ENCODE results near the gene KLHL18. TPM values are rescaled to one million over a fixed set of nuclear protein-coding genes. Genes with fewer than 3 reads are reported as not detected.

The KLHL18 gene
- total and polyA plus RNA-seq, 2 of the 4 experiments (the other 2 are of a cell fraction): 29.1 to 76.2 TPM

DNA sequence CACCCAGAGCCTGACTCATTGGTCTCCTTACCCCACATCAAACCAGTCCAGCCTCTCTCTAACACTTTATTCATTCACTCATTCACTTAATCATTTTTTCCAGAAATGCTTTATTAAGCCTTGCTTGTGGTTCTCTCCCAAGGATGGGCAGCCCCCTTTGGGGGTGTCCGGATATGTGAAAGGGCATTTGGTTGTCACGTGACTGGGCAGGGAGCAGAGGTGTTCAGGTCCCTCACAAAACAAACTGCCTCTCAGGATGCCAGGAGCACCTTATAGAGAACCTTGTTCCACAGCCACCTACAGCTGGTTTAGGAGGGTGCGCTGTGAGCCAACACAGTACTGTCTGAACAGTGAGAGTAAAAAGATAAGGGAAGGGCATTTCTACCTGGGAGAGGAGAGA is 72.3 kb downstream of the KLHL18 start:
- Histone ChIP-seq H3K27me3 (ENCODE audit: control insufficient read depth, insufficient read depth, low read length) (no peaks in the 10 kb centered on the region), H3K4me2 (ENCODE audit: low read depth, low read length) (no peak overlapping the region), H3K4me3 (ENCODE audit: insufficient read depth, low read depth, low read length) (no peak overlapping the region), H3K36me3 (ENCODE audit: control insufficient read depth, insufficient read depth, low read length) (no peaks in the 10 kb centered on the region), H3K27ac (ENCODE audit: insufficient read depth, low read length) (no peak overlapping the region), H4K5ac (ENCODE audit: low read depth, low read length) (no peak overlapping the region), H3K9me3 (ENCODE audit: control insufficient read depth, insufficient read depth, low read length) (peaks cover 17% of the 10 kb centered on the region), H3K56ac (ENCODE audit: extremely low read depth, insufficient read depth, low read length) (no peak overlapping the region), H3K9me1 (ENCODE audit: insufficient read depth, low read length) (no peaks in the 10 kb centered on the region), H4K8ac (ENCODE audit: low read depth in 2 of 2, low read length in 2 of 2) (no peak overlapping the region), H2AK5ac (ENCODE audit: low read depth, low read length) (no peak overlapping the region), H3K4me1 (ENCODE audit: control insufficient read depth, insufficient read depth, low read length) (no peaks in the 10 kb centered on the region), H2BK15ac (ENCODE audit: low read depth, low read length) (no peak overlapping the region), H2BK120ac (ENCODE audit: low read depth, low read length) (no peak overlapping the region), H3K18ac (ENCODE audit: low read depth, low read length) (no peak overlapping the region), H4K20me1 (ENCODE audit: insufficient read depth, low read length) (no peaks in the 10 kb centered on the region), H3K79me1 (ENCODE audit: low read depth in 1 of 2, low read length in 2 of 2) (no peaks in the 10 kb centered on the region), H2AFZ (replicated peaks; ENCODE audit: low read length, poor library complexity) (no peak overlapping the region), H3K9ac (ENCODE audit: low read depth, low read length) (no peak overlapping the region), H3K4ac (ENCODE audit: low read depth, low read length) (no peak overlapping the region), H2BK20ac (ENCODE audit: low read depth, low read length) (no peak overlapping the region), H2BK5ac (ENCODE audit: low read depth, low read length, poor library complexity, severe bottlenecking) (no peak overlapping the region), H3K23ac (ENCODE audit: low read depth, low read length) (no peak overlapping the region), H3K14ac (replicated peaks; ENCODE audit: low read depth, low read length) (no peak overlapping the region), H4K91ac (ENCODE audit: insufficient read depth, low read depth, low read length) (no peak overlapping the region), H2AK9ac (replicated peaks; ENCODE audit: low read depth, low read length, poor library complexity) (no peak overlapping the region)
- in situ Hi-C loops (cut with MboI; ENCODE audit: low sequenced_read_pairs) (loop anchor here (25.0 kb wide), 1 partner anchor 643 kb away; the partner anchor contains the start of genes PRSS50 and TMIE), dilution Hi-C loops (cut with HindIII; ENCODE audit: low sequenced_read_pairs, unreplicated experiment) (no loop called here), intact Hi-C loops (cut with micrococcal nuclease) (no loop called here)
- no peak for DNase-seq
- CTCF ChIA-PET: interaction anchor here (0.6 kb wide), 1 partner anchor 246 kb away, joined by 3 read pairs; no protein-coding TSS in a partner anchor
- 100% methylated on average over 1 of the region's 3 CpGs; no CpG with 5 or more reads in 1 of the 2 experiments for WGBS, 2 experiments (ENCODE audit: extremely low coverage in 2 of 2, insufficient read length in 1 of 2)
- no TSS peak for BruUV-seq (replicated peaks)
- ATAC-seq (ENCODE audit: low read depth): no peak
- no peak for TF ChIP-seq BHLHE40 (IDR thresholded peaks at IDR 0.05; ENCODE audit: low read depth, low read length)
- no peak for TF ChIP-seq SMC3 (IDR thresholded peaks at IDR 0.05; ENCODE audit: low read depth, low read length)
- TF ChIP-seq CHD1 (IDR thresholded peaks at IDR 0.05; ENCODE audit: low read depth, low read length): no peak
- TF ChIP-seq, protein P1, sequence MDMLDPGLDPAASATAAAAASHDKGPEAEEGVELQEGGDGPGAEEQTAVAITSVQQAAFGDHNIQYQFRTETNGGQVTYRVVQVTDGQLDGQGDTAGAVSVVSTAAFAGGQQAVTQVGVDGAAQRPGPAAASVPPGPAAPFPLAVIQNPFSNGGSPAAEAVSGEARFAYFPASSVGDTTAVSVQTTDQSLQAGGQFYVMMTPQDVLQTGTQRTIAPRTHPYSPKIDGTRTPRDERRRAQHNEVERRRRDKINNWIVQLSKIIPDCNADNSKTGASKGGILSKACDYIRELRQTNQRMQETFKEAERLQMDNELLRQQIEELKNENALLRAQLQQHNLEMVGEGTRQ (IDR thresholded peaks at IDR 0.05; ENCODE audit: low read depth, low read length): no peak
- TF ChIP-seq, protein P2, sequence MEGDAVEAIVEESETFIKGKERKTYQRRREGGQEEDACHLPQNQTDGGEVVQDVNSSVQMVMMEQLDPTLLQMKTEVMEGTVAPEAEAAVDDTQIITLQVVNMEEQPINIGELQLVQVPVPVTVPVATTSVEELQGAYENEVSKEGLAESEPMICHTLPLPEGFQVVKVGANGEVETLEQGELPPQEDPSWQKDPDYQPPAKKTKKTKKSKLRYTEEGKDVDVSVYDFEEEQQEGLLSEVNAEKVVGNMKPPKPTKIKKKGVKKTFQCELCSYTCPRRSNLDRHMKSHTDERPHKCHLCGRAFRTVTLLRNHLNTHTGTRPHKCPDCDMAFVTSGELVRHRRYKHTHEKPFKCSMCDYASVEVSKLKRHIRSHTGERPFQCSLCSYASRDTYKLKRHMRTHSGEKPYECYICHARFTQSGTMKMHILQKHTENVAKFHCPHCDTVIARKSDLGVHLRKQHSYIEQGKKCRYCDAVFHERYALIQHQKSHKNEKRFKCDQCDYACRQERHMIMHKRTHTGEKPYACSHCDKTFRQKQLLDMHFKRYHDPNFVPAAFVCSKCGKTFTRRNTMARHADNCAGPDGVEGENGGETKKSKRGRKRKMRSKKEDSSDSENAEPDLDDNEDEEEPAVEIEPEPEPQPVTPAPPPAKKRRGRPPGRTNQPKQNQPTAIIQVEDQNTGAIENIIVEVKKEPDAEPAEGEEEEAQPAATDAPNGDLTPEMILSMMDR (conservative IDR thresholded peaks at IDR 0.05; ENCODE audit: low read depth, low read length): no peak
- no peak for TF ChIP-seq NFE2L2 (IDR thresholded peaks at IDR 0.05; ENCODE audit: low read depth, low read length)
- TF ChIP-seq FOS (IDR thresholded peaks at IDR 0.05; ENCODE audit: low read depth, low read length): no peak
- TF ChIP-seq RAD21 (IDR thresholded peaks at IDR 0.05; ENCODE audit: low read length): no peak
- no peak for TF ChIP-seq MAFK (IDR thresholded peaks at IDR 0.05; ENCODE audit: low read depth, low read length)
- POLR2A ChIA-PET (ENCODE audit: unreplicated experiment): no interaction called here

All from IMR-90 (cell line).